ENCODE data around the gene RAP1GAP2. TPM values are rescaled to one million over a fixed set of nuclear protein-coding genes. Genes with fewer than 3 reads are reported as not detected.
"Not testable (repeated sequence)": the region's sequence is repeated elsewhere in the genome, so short reads cannot be mapped to it uniquely, and the experiment has no call there.

RAP1GAP2 gene
- polyA plus RNA-seq, 1 experiment: 4.8 TPM

- H3K36me3 ChIP-seq (ENCODE audit: control insufficient read depth, insufficient read depth, low read length): no peaks in the 10 kb centered on the region; the same call in 1 of the 2 replicates
- CTCF ChIA-PET: no interaction called here
- no peak for DNase-seq (ENCODE audit: low read depth)
- TF ChIP-seq CTCF (IDR thresholded peaks at IDR 0.05; ENCODE audit: insufficient read depth, low read depth, low read length): no peak
- no peaks in the 10 kb centered on the region for H3K27me3 ChIP-seq (ENCODE audit: control insufficient read depth, insufficient read depth, low read length)
- POLR2A ChIA-PET: no interaction called here
- no peak overlapping the region for H3K4me3 ChIP-seq (ENCODE audit: low read depth, low read length)
Observed at GRCh38 chr17:2889256-2889655, 93.0 kb downstream of the RAP1GAP2 start.

GRCh38 chr17:2890778-2891177 is 94.5 kb downstream of the RAP1GAP2 start:
- H3K36me3 ChIP-seq (ENCODE audit: control insufficient read depth, insufficient read depth, low read length); DNase-seq (ENCODE audit: low read depth); CTCF ChIA-PET; POLR2A ChIA-PET; H3K27me3 ChIP-seq (ENCODE audit: control insufficient read depth, insufficient read depth, low read length); H3K4me3 ChIP-seq (ENCODE audit: low read depth, low read length): not testable (repeated sequence)

GRCh38 chr17:2892305-2892971 is 96.2 kb downstream of the RAP1GAP2 start:
- no peak overlapping the region for H3K4me3 ChIP-seq (ENCODE audit: low read depth, low read length)
- ChIA-PET POLR2A (no interaction called here), CTCF (no interaction called here)
- TF ChIP-seq CTCF (IDR thresholded peaks at IDR 0.05; ENCODE audit: insufficient read depth, low read depth, low read length): no peak
- no peaks in the 10 kb centered on the region for H3K27me3 ChIP-seq (ENCODE audit: control insufficient read depth, insufficient read depth, low read length)
- peak; percentile 56 for DNase-seq (ENCODE audit: low read depth)
- H3K36me3 ChIP-seq (ENCODE audit: control insufficient read depth, insufficient read depth, low read length): no peaks in the 10 kb centered on the region

- Histone ChIP-seq H3K36me3 (ENCODE audit: control insufficient read depth, insufficient read depth, low read length) (no peaks in the 10 kb centered on the region), H3K27me3 (ENCODE audit: control insufficient read depth, insufficient read depth, low read length) (no peaks in the 10 kb centered on the region), H3K4me3 (ENCODE audit: low read depth, low read length) (no peak overlapping the region)
- DNase-seq (ENCODE audit: low read depth): no peak
- ChIA-PET POLR2A (no interaction called here), CTCF (no interaction called here)
- TF ChIP-seq CTCF (IDR thresholded peaks at IDR 0.05; ENCODE audit: insufficient read depth, low read depth, low read length): no peak
Observed at GRCh38 chr17:2893422-2893914, 97.2 kb downstream of the RAP1GAP2 start.

- DNase-seq (ENCODE audit: low read depth): no peak
- POLR2A ChIA-PET: no interaction called here
- no peaks in the 10 kb centered on the region for H3K27me3 ChIP-seq (ENCODE audit: control insufficient read depth, insufficient read depth, low read length)
- CTCF ChIA-PET: no interaction called here
- H3K4me3 ChIP-seq (ENCODE audit: low read depth, low read length): no peak overlapping the region
- TF ChIP-seq CTCF (IDR thresholded peaks at IDR 0.05; ENCODE audit: insufficient read depth, low read depth, low read length): no peak
- H3K36me3 ChIP-seq (ENCODE audit: control insufficient read depth, insufficient read depth, low read length): no peaks in the 10 kb centered on the region
Observed at GRCh38 chr17:2894782-2895181, 98.5 kb downstream of the RAP1GAP2 start.

GRCh38 chr17:2897605-2898004 is 101.4 kb downstream of the RAP1GAP2 start:
- no peak for TF ChIP-seq CTCF (IDR thresholded peaks at IDR 0.05; ENCODE audit: insufficient read depth, low read depth, low read length)
- Histone ChIP-seq H3K36me3 (ENCODE audit: control insufficient read depth, insufficient read depth, low read length) (no peaks in the 10 kb centered on the region), H3K4me3 (ENCODE audit: low read depth, low read length) (no peak overlapping the region), H3K27me3 (ENCODE audit: control insufficient read depth, insufficient read depth, low read length) (no peaks in the 10 kb centered on the region)
- POLR2A ChIA-PET: no interaction called here
- CTCF ChIA-PET: interaction anchor here (0.9 kb wide), 1 partner anchor 11 kb away, joined by 4 read pairs; no protein-coding TSS in a partner anchor
- no peak for DNase-seq (ENCODE audit: low read depth)
